Keratinocyte (primary cell): ENCODE measurements around the gene MCCD1. TPM values are rescaled to one million over a fixed set of nuclear protein-coding genes. Genes with fewer than 3 reads are reported as not detected.

Experiments used
- DNase-seq: peaks from one replicate; pipeline ENCODE4 v3.0.0-alpha.2; 2011; ENCODE audit warnings: low read depth, missing footprints, low spot score
- FAIRE-seq: peaks from 2 replicates; lab custom pipeline; 2011; peaks lifted over from hg19 to GRCh38; lab: Jason Lieb, UNC
- H2AFZ ChIP-seq: 2 replicates; pipeline ENCODE4 v1.6.0; 2012; ENCODE audit warnings: low read length, control low read depth, inconsistent platforms; ENCODE audit not compliant: control insufficient read depth
- H3K27ac ChIP-seq: 2 replicates; pipeline ENCODE4 v1.5.1; 2011; ENCODE audit warnings: low read length; ENCODE audit not compliant: control insufficient read depth, insufficient read depth
- H3K27me3 ChIP-seq: 3 replicates; pipeline ENCODE4 v1.6.0; 2011; ENCODE audit warnings: low read length; ENCODE audit not compliant: control insufficient read depth, insufficient read depth; ENCODE audit errors: extremely low read depth
- H3K36me3 ChIP-seq, 2 experiments: 2 replicates in 1 of 2; 3 replicates in 1 of 2; pipeline ENCODE4 v1.5.1; 2011; ENCODE audit warnings: low read length in 2 of 2, mild to moderate bottlenecking in 1 of 2; ENCODE audit not compliant: control insufficient read depth in 2 of 2, insufficient read depth in 2 of 2; ENCODE audit errors: extremely low read depth in 1 of 2
- H3K4me1 ChIP-seq: 3 replicates; pipeline ENCODE4 v1.5.1; 2011; ENCODE audit warnings: low read length; ENCODE audit not compliant: control insufficient read depth, insufficient read depth; ENCODE audit errors: extremely low read depth
- H3K4me2 ChIP-seq: 3 replicates; pipeline ENCODE4 v1.6.0; 2011; ENCODE audit warnings: low read depth, low read length; ENCODE audit not compliant: control insufficient read depth, insufficient read depth; ENCODE audit errors: extremely low read depth
- H3K4me3 ChIP-seq, 3 experiments: fragments of 200-600 bp in 1 of 3; sonication (generic) in 1 of 3; 2 replicates in 2 of 3; 3 replicates in 1 of 3; pipeline ENCODE4 v1.5.1; 2011 to 2016; ENCODE audit warnings: low read length in 3 of 3, mild to moderate bottlenecking in 3 of 3, control low read depth in 2 of 3, inconsistent platforms in 1 of 3, low read depth in 1 of 3, mixed read lengths in 1 of 3, mixed run types in 1 of 3, moderate library complexity in 1 of 3; ENCODE audit not compliant: control insufficient read depth in 2 of 3, insufficient read depth in 2 of 3; ENCODE audit errors: extremely low read depth in 1 of 3
- H3K79me2 ChIP-seq: 2 replicates; pipeline ENCODE4 v1.6.0; 2012; ENCODE audit warnings: low read length; ENCODE audit not compliant: control insufficient read depth, insufficient read depth
- H3K9ac ChIP-seq: 3 replicates; pipeline ENCODE4 v1.6.0; 2011; ENCODE audit warnings: low read length; ENCODE audit not compliant: control insufficient read depth, insufficient read depth; ENCODE audit errors: extremely low read depth
- H3K9me1 ChIP-seq: 3 replicates; pipeline ENCODE4 v1.6.0; 2011; ENCODE audit warnings: low read length; ENCODE audit not compliant: control insufficient read depth, insufficient read depth; ENCODE audit errors: extremely low read depth
- H3K9me3 ChIP-seq: 2 replicates; pipeline ENCODE4 v1.5.1; 2012; ENCODE audit warnings: low read depth, low read length; ENCODE audit not compliant: control insufficient read depth
- H4K20me1 ChIP-seq: 3 replicates; pipeline ENCODE4 v1.6.0; 2011; ENCODE audit warnings: low read length; ENCODE audit not compliant: control insufficient read depth, insufficient read depth; ENCODE audit errors: extremely low read depth
- EZH2 ChIP-seq: IDR thresholded peaks from one replicate; pipeline ENCODE4 v1.6.1; 2012; ENCODE audit warnings: inconsistent platforms, mild to moderate bottlenecking, low read length, moderate library complexity
- dilution Hi-C: fragments of 300-500 bp; cut with MboI; formaldehyde crosslinking; loops from one replicate; pipeline ENCODE4 v1.7.0; 2020; ENCODE audit warnings: low sequenced_read_pairs; ENCODE audit not compliant: extremely low pct_ligation_motif_present
- polyA plus RNA-seq, 5 experiments: library from polyadenylated mRNA; depleted of rRNA in 3 of 5; stranded (reverse) in 3 of 5; stranded (forward) in 1 of 5; unstranded in 1 of 5; fragments of >200 nt; gene quantifications; 1 replicate in 1 of 5; 2 replicates in 3 of 5; 3 replicates in 1 of 5; pipeline versions ENCODE4 v1.2.1 to v1.2.3, GENCODE V29; 2011 to 2012; ENCODE audit warnings: missing spikeins in 2 of 5, low read depth in 1 of 5, low replicate concordance in 1 of 5
- TF ChIP-seq, protein P1 (sequence below), 3 experiments: IDR thresholded peaks in 1 of 3; conservative IDR thresholded peaks in 1 of 3; optimal IDR thresholded peaks in 1 of 3; 2 replicates in 2 of 3; 3 replicates in 1 of 3; pipeline versions ENCODE3 to v1.5.1; 2011; ENCODE audit warnings: low read length in 3 of 3, mild to moderate bottlenecking in 3 of 3, moderate library complexity in 2 of 3, control low read depth in 1 of 3, inconsistent platforms in 1 of 3; ENCODE audit not compliant: insufficient read depth in 2 of 3; ENCODE audit errors: extremely low read depth in 1 of 3

Gene MCCD1
- polyA plus RNA-seq, 1 donor (not counting 4 experiments of a cell fraction or from before 2014, with no cell fraction given): not detected

DNA sequence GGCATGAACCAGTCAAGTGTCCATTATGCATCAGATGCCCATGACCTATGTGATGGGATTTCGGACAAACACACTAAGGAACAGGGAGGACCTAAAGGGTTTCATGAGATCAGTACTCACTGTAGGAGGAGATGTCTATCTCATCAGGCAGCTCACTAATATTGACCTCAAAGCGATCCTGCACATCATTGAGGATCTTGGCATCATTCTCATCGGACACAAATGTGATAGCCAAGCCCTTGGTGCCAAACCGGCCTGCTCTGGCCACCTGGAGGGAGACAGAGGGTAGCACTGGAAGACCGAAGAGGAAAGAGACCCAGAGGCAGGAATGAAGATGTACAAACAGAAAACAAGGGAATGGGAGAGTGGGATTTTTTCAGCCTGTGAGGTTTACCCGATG, 1.9 kb downstream of the MCCD1 start:
- no peak for DNase-seq
- TF ChIP-seq, protein P1, sequence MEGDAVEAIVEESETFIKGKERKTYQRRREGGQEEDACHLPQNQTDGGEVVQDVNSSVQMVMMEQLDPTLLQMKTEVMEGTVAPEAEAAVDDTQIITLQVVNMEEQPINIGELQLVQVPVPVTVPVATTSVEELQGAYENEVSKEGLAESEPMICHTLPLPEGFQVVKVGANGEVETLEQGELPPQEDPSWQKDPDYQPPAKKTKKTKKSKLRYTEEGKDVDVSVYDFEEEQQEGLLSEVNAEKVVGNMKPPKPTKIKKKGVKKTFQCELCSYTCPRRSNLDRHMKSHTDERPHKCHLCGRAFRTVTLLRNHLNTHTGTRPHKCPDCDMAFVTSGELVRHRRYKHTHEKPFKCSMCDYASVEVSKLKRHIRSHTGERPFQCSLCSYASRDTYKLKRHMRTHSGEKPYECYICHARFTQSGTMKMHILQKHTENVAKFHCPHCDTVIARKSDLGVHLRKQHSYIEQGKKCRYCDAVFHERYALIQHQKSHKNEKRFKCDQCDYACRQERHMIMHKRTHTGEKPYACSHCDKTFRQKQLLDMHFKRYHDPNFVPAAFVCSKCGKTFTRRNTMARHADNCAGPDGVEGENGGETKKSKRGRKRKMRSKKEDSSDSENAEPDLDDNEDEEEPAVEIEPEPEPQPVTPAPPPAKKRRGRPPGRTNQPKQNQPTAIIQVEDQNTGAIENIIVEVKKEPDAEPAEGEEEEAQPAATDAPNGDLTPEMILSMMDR (optimal IDR thresholded peaks at IDR 0.05 in 1 of 3, IDR thresholded peaks at IDR 0.05 in 1 of 3, conservative IDR thresholded peaks at IDR 0.05 in 1 of 3; ENCODE audit: extremely low read depth in 1 of 3, insufficient read depth in 2 of 3, low read length in 3 of 3): no peak
- TF ChIP-seq EZH2: no peak
- FAIRE-seq: no peak
- Histone ChIP-seq H3K9me3 (no peaks in the 10 kb centered on the region), H4K20me1 (peaks cover 21% of the 10 kb centered on the region), H3K4me1 (peaks cover 6% of the 10 kb centered on the region), H3K27ac (no peak overlapping the region), H2AFZ (no peak overlapping the region), H3K4me3 (no peak overlapping the region), H3K9me1 (no peaks in the 10 kb centered on the region), H3K9ac (no peak overlapping the region), H3K79me2 (peaks cover 20% of the 10 kb centered on the region), H3K36me3 (peaks cover 41 to 44% of the 10 kb centered on the region in 2 experiments), H3K27me3 (no peaks in the 10 kb centered on the region), H3K4me2 (no peak overlapping the region)
- dilution Hi-C loops: no loop called here

- Histone ChIP-seq H3K9ac (no peak overlapping the region), H3K9me3 (no peaks in the 10 kb centered on the region), H3K36me3 (peaks cover 46 to 48% of the 10 kb centered on the region in 2 experiments), H3K79me2 (peaks cover 25% of the 10 kb centered on the region), H3K4me3 (no peak overlapping the region), H3K9me1 (no peaks in the 10 kb centered on the region), H3K27me3 (no peaks in the 10 kb centered on the region), H3K27ac (no peak overlapping the region), H3K4me2 (no peak overlapping the region), H4K20me1 (peaks cover 21% of the 10 kb centered on the region), H2AFZ (no peak overlapping the region), H3K4me1 (peaks cover 1% of the 10 kb centered on the region)
- TF ChIP-seq EZH2: no peak
- TF ChIP-seq, protein P1 (optimal IDR thresholded peaks at IDR 0.05 in 1 of 3, IDR thresholded peaks at IDR 0.05 in 1 of 3, conservative IDR thresholded peaks at IDR 0.05 in 1 of 3; ENCODE audit: extremely low read depth in 1 of 3, insufficient read depth in 2 of 3, low read length in 3 of 3): no peak
- dilution Hi-C loops: no loop called here
- FAIRE-seq (no peak), DNase-seq (no peak)
These were observed 2.4 kb downstream of the MCCD1 start for GRCh38 chr6:31531162-31531561.
